ENCODE results near the gene MSMB. TPM values are rescaled to one million over a fixed set of nuclear protein-coding genes. Genes with fewer than 3 reads are reported as not detected.
A peak's percentile ranks its signal among the peaks of the same experiment; 100 is the strongest.

Gene MSMB
- total RNA-seq, 1 donor, result not detected

DNA sequence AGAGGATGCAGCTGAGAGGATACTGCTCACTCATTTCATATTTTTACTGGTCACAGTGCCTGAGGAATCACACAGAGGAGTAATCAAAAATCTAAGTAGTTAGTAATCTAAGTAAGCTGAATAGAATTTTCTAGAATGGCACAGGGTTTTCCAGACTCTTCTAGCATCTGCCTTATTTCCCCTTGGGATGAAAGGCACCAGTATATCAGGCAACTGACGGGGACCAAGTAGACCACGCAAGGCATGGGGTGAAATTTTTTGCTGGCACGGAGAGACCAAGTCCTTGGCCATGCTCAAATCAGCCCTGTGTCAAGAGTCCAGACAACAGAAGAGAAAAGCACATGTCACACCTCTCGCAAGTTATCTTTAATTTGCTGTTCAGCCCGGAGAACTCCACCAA is 29.9 kb downstream of the MSMB start:
- Histone ChIP-seq H3K4me2 (ENCODE audit: insufficient read depth, low read length) (no peak overlapping the region), H3K9me3 (ENCODE audit: low read depth, low read length) (no peaks in the 10 kb centered on the region), H3K79me2 (ENCODE audit: insufficient read depth, low read length) (peaks cover 72% of the 10 kb centered on the region), H3K4me1 (ENCODE audit: insufficient read depth, low read length) (peaks cover 68% of the 10 kb centered on the region), H3K36me3 (ENCODE audit: insufficient read depth, low read length) (peaks cover 48% of the 10 kb centered on the region), H3K27me3 (ENCODE audit: insufficient read depth, low read length) (no peaks in the 10 kb centered on the region), H4K20me1 (ENCODE audit: insufficient read depth, low read length) (peaks cover 33% of the 10 kb centered on the region), H3K27ac (ENCODE audit: low read depth, low read length) (peak overlapping the region; percentile 49), H3K4me3 (ENCODE audit: insufficient read depth, low read length) (no peak overlapping the region), H2AFZ (ENCODE audit: low read length) (no peak overlapping the region)
- DNase-seq (ENCODE audit: insufficient read length, low spot score, missing footprints), result no peak
- TF ChIP-seq, protein P1, sequence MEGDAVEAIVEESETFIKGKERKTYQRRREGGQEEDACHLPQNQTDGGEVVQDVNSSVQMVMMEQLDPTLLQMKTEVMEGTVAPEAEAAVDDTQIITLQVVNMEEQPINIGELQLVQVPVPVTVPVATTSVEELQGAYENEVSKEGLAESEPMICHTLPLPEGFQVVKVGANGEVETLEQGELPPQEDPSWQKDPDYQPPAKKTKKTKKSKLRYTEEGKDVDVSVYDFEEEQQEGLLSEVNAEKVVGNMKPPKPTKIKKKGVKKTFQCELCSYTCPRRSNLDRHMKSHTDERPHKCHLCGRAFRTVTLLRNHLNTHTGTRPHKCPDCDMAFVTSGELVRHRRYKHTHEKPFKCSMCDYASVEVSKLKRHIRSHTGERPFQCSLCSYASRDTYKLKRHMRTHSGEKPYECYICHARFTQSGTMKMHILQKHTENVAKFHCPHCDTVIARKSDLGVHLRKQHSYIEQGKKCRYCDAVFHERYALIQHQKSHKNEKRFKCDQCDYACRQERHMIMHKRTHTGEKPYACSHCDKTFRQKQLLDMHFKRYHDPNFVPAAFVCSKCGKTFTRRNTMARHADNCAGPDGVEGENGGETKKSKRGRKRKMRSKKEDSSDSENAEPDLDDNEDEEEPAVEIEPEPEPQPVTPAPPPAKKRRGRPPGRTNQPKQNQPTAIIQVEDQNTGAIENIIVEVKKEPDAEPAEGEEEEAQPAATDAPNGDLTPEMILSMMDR (IDR thresholded peaks at IDR 0.05; ENCODE audit: extremely low read depth, low read depth, low read length), result no peak

DNA sequence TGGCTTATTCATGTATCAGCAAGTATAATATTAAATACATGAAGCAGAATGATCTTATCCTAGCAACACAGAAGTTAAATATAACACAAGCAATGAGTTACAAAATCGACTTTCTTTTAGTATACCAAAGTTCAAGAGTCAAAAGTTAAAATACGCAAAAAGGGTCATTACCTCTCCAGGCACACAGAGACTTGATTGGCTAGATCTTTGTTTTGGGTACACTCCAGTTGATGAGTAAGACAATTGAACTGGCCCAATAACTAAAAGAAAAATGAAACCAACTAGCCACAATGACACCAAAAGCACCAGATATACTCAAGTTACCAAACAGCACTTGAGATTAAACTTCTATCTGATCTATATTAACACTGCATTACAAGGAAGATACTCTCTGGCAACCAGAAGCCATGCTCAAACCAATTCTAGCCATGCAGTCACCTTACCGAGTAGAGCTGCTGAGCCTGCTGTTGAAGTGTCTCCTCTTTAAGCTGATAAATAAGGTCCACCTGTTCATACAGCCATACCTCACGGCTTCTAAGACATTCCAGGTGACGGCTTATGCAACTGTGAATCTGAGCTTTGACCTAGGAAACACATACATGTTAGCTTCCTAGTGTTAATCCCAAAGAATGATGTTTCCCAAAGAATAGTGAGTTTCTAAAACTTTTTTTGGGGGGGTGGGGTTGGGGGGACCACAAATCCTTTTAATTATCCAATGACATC is 31.2 kb downstream of the MSMB start:
- no peak overlapping the region for H3K4me3 ChIP-seq (ENCODE audit: insufficient read depth, low read length)
- peaks cover 21% of the 10 kb centered on the region for H4K20me1 ChIP-seq (ENCODE audit: insufficient read depth, low read length)
- peak overlapping the region; percentile 61 for H3K27ac ChIP-seq (ENCODE audit: low read depth, low read length)
- TF ChIP-seq, protein P1 (IDR thresholded peaks at IDR 0.05; ENCODE audit: extremely low read depth, low read depth, low read length), result no peak
- peak; percentile 29 for DNase-seq (ENCODE audit: insufficient read length, low spot score, missing footprints)
- H3K9me3 ChIP-seq (ENCODE audit: low read depth, low read length), result no peaks in the 10 kb centered on the region
- peaks cover 59% of the 10 kb centered on the region for H3K79me2 ChIP-seq (ENCODE audit: insufficient read depth, low read length)
- peak overlapping the region; percentile 47 for H3K4me2 ChIP-seq (ENCODE audit: insufficient read depth, low read length)
- no peaks in the 10 kb centered on the region for H3K27me3 ChIP-seq (ENCODE audit: insufficient read depth, low read length)
- peaks cover 57% of the 10 kb centered on the region for H3K36me3 ChIP-seq (ENCODE audit: insufficient read depth, low read length)
- no peak overlapping the region for H2AFZ ChIP-seq (ENCODE audit: low read length)
- H3K4me1 ChIP-seq (ENCODE audit: insufficient read depth, low read length), result peaks cover 55% of the 10 kb centered on the region

DNA sequence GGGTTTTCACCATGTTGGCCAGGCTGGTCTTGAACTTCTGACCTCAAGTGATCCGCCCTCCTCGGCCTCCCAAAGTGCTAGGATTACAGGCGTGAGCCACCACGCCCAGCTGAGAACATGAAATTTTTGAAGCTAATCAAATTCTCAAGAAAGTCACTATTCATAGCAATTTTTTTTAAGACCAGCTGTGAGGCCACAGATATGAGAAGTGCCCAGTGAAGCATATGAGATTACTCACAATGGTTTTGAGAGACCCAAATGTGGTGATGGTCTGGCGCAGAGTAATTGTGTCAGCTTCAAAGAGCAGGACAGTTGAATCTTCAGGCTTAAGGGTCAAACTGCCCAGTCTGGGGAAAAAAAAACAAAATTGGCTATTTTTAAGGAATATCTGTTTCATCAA is 31.9 kb downstream of the MSMB start:
- H3K79me2 ChIP-seq (ENCODE audit: insufficient read depth, low read length), result peaks cover 57% of the 10 kb centered on the region
- peak overlapping the region; percentile 61 for H3K27ac ChIP-seq (ENCODE audit: low read depth, low read length)

DNA sequence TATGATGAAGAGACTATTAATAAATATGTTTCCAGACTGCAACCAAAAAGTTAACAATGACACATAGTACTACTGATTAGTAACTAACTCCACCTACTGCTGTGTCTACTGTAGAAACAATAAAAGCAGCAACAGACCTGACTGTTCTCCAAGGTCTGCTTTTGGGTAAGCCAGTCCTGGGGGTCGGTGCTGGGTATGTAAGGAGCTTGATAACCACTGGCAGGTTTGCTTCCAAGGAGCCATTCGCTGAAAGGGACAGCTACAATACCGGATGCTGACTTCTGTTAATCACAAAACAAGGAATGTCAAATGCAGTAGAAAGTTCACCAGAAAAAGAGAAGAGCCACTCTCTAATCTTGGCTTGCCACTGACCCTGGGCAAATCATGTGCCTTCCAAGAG is 33.3 kb downstream of the MSMB start:
- no peak overlapping the region for H3K4me3 ChIP-seq (ENCODE audit: insufficient read depth, low read length)
- no peak overlapping the region for H2AFZ ChIP-seq (ENCODE audit: low read length)
- H3K4me2 ChIP-seq (ENCODE audit: insufficient read depth, low read length), result no peak overlapping the region
- peaks cover 34% of the 10 kb centered on the region for H3K4me1 ChIP-seq (ENCODE audit: insufficient read depth, low read length)
- H3K9me3 ChIP-seq (ENCODE audit: low read depth, low read length), result no peaks in the 10 kb centered on the region
- no peak overlapping the region for H3K27ac ChIP-seq (ENCODE audit: low read depth, low read length)
- H3K27me3 ChIP-seq (ENCODE audit: insufficient read depth, low read length), result no peaks in the 10 kb centered on the region
- H4K20me1 ChIP-seq (ENCODE audit: insufficient read depth, low read length), result peaks cover 22% of the 10 kb centered on the region
- peaks cover 48% of the 10 kb centered on the region for H3K79me2 ChIP-seq (ENCODE audit: insufficient read depth, low read length)
- TF ChIP-seq, protein P1 (IDR thresholded peaks at IDR 0.05; ENCODE audit: extremely low read depth, low read depth, low read length), result no peak
- H3K36me3 ChIP-seq (ENCODE audit: insufficient read depth, low read length), result peaks cover 77% of the 10 kb centered on the region
- peak; percentile 58 for DNase-seq (ENCODE audit: insufficient read length, low spot score, missing footprints)

More for the DNA sequence above, 31.9 kb downstream of the MSMB start:
- Histone ChIP-seq H3K4me2 (ENCODE audit: insufficient read depth, low read length) (no peak overlapping the region), H3K4me3 (ENCODE audit: insufficient read depth, low read length) (no peak overlapping the region), H3K9me3 (ENCODE audit: low read depth, low read length) (no peaks in the 10 kb centered on the region), H4K20me1 (ENCODE audit: insufficient read depth, low read length) (peaks cover 25% of the 10 kb centered on the region), H3K36me3 (ENCODE audit: insufficient read depth, low read length) (peaks cover 63% of the 10 kb centered on the region), H2AFZ (ENCODE audit: low read length) (no peak overlapping the region), H3K27me3 (ENCODE audit: insufficient read depth, low read length) (no peaks in the 10 kb centered on the region), H3K4me1 (ENCODE audit: insufficient read depth, low read length) (peaks cover 48% of the 10 kb centered on the region)
- TF ChIP-seq, protein P1 (IDR thresholded peaks at IDR 0.05; ENCODE audit: extremely low read depth, low read depth, low read length), result no peak
- DNase-seq (ENCODE audit: insufficient read length, low spot score, missing footprints), result no peak

Measured in osteoblast (primary cell).